HCEC 1CT (cell line): ENCODE results near the gene GATAD2B.

ENCODE experiments used
- DNase-seq: peaks from one replicate; pipeline ENCODE4 v3.0.0-alpha.2; 2017

Gene GATAD2B

GRCh38 chr1:153951183-153951582, 28.4 kb upstream of the GATAD2B start:
- DNase-seq = no peak

GRCh38 chr1:153946622-153947241, 24.0 kb upstream of the GATAD2B start, which contains the start of gene DENND4B:
Gene DENND4B (minus strand): TSS chr1:153946718. CDS start chr1:153944374, 2,344 bp downstream.
- peak; percentile 79 for DNase-seq

DNA sequence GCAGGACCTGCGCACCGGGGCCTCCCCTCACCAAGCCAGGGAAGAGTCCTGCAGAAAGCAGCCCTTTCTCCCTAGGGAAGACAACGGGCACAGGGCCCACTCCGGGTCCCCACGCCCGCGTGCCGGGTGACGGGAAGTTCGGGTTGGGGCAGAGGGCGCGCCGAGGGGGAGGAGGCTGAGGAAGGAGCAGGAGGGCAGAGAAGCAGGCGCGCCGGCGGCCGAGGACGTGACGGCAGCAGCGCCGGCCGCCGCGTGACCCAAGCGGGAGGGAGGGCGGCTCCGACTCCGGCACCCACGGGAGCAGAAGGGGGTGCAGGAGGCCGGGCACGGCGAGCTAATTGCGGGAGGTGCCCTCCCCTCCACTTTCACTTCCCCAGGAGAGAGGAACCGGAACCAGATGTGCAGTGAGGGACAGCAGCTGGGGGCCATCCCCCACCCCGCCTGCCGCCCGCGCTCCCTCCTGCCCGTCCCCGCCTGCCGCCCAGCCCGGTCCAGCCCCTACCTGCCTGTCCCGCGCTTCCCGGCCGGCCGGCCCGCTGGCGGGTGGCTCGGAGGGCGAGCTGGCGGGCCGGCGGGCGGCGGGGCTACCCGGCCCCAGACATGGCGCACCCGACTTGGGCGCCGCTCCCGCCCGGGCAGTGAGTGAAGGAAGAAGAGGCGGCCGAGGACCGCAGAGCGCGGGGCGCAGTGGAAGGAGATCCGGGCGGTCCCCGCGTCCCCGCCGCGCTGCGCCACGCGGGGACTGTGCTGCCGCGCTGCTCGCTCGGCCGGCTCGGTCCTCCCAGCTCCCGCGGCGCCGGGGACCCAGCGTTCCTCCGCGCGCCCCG, 23.2 kb upstream of the GATAD2B start:
- peak; percentile 67 for DNase-seq

- DNase-seq = no peak
Observed at GRCh38 chr1:153945131-153945794, 22.5 kb upstream of the GATAD2B start.

DNA sequence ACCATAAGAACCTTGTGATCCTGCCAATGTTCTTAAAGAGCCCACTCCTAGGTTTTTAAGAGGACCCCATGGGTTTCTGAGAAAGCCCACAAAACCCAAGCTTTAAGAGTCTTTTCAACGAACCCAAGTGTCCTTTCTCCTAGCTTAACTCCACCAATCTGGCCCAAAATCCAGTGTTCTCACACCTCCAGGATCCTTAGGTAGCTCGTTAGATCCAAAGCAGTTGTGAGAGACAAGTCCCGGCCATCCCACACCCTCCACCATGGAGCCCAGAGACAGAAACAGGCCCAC, 22.0 kb upstream of the GATAD2B start:
- DNase-seq = no peak

DNA sequence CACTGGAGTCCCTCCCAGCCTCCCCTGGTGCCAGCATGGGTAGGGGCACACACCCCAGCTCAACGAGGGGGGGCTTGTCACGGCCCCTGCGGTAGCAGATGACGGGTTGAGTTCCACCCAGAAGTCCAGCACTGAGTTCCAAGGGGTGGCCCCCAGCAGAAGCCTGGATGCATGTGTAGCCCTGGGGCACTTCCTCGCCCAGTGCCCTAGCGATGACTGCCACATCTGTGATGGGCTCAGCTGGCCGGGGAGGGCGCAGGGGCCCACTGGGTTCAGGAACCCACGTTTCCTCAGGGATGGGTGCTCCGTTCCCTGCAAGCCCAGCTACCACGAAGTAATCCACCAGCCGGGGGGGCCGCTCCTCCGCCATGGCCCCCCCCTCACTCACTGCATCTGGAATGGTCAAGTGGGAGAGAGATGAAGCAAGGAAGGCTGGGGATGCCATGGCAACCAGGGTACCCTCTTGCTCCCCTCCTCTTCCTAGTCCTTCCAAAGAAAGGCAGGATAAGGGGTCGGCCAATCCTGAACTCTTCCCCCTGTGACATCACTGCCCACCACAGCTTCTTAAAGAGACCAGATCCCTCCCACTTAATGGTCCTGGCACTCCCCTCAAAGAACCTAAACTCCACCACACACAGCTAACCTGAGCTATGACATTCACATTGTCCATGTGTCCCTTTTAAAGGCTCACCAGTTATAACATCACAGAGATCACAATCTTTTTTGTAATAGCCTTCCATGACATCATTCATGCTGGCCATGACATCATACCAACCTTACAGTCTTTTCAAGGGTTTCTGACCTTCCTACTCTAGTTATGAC, 21.4 kb upstream of the GATAD2B start:
- no peak for DNase-seq

DNA sequence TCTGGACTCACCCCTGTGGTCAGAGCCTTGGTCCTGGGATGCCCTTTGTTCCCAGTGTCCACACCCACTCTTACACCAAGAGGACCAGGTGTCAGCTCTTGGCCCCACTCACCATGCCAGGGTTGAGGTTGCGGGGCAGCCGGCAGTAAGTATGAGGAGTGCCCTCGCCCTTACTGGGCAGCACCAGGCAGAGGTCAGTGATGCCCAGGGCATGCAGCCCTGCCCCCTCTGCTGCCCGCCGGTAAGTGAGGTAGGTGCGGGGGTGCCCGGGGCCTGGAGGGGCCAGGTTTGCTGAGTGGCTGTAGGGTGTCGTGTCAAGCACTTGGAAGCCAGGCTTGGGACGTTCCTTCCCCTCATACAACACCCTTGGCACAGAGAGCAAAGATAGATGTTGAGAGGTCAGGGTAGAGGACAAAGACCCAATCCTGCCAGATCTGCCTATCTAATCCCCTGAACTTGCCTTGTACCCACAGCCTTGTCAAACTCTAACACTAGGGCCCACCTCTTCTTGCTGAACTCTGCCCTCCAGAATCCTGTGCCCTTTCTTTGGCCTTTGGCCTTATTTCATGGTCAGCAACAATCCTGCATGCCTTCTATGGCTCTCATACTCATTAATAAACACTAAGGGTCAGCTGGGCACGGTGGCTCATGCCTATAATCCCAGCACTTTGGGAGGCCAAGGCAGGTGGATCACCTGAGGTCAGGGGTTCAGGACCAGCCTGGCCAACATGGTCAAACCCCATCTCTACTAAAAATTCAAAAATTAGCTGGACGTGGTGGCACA, 20.2 kb upstream of the GATAD2B start:
- no peak for DNase-seq

- no peak for DNase-seq
Observed at GRCh38 chr1:153941826-153942725, 19.3 kb upstream of the GATAD2B start.

DNA sequence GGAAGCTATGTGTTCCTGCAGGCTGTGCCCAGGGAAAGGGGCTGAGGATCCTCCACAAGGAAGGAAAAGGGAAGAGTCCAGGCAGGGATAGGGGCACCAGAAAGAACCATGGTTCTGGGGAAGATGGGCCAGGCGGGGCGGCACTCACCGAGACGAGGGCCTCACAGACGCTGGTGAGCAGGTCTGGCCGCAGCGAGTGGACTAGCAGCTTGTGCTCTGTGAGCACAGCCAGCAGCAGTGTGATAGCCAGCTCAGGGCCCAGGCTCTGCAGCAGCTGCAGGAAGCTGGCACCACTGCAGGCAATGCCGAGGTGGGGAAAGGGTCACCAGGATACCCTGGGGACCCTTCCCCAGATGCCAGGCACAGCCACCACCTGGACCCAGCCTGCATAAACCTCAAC, 18.0 kb upstream of the GATAD2B start:
- DNase-seq = no peak

DNA sequence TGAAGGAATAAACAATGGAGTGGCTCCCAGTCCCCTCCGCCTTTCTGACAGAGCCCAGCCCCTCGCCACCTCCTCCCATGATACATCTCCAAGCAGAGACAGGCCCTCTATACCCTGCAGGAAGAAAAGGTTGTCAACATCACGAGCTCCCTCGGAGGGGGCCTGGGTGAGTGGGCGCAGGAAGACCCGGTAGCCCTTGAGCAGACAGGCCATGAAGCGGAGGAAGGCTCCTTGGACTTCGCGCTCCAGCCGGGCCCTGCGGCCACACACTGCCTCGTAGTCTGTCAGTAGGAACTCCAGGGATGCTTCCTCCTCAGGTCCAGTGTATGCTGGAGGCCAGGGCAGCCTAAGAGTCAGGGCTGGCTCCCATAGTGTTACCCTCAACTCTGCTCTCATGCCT, 16.7 kb upstream of the GATAD2B start:
- no peak for DNase-seq

- DNase-seq = no peak
Observed at GRCh38 chr1:153938996-153939395, 16.2 kb upstream of the GATAD2B start.

DNA sequence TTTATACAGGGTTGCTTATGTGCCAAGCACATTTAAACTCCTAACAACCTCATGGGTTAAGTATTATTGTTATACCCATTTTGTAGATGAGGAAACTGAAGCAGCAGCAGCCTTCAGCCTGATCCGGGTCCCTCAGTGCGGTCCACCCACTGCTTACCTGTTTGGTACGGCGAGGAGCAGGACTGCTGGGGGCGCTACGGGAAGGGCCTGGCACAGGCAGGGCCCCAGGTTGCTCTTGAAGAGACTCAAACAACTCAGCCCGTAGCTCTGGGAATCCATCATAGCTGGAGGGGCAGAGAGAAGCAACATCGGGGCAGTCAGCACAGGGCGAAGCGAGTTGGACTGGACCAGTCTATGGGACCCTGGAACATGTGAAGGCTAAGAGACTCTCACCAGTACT, 14.6 kb upstream of the GATAD2B start:
- DNase-seq = no peak

- no peak for DNase-seq
Observed at GRCh38 chr1:153936011-153936802, 13.4 kb upstream of the GATAD2B start.

DNA sequence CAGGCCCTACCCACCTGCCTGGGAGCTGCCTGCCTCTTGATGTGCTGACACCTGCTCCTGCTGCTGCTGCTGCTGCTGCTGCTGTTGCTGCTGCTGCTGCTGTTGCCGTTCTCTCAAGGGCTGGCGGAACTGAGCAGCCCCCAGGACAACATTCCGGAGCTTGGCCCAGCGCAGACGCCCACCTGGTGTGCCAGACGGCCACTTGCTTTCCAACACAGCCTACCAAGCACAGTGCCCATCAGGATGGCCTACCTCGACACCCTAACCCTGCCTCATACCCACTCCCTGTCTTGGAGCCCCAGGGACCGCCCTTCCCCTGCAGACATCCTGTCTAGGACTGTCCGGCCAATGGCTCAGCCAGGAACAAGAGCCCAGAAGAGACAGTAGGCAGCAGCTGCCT, 12.0 kb upstream of the GATAD2B start:
- DNase-seq = no peak

DNA sequence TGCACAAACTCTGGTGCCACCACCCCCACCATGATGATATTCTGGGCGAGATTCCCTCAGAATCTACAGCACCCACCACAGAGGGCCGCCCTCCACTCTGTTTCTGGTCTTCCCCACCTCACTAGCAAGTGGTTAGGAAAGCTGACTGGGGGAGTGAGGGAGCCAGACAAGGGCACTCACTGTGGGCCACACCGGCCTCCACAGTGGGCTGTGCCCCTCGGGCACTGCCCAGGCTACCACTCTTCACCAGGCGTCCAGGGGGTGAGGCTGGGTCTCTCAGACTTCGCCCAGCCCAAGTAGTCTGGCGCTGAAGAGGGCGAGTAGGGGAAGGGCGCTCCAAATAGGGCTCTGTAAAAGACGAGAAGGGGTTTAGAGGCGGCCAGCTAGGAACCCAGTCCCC, 11.2 kb upstream of the GATAD2B start:
- no peak for DNase-seq

GRCh38 chr1:153933430-153933829, 10.7 kb upstream of the GATAD2B start:
- no peak for DNase-seq

- no peak for DNase-seq
Observed at GRCh38 chr1:153932156-153933131, 9.7 kb upstream of the GATAD2B start.

GRCh38 chr1:153929981-153930948, 7.5 kb upstream of the GATAD2B start:
- DNase-seq = no peak
